MCF 10A (cell line): Measurements from ENCODE around the gene RIOK1. TPM values are rescaled to one million over a fixed set of nuclear protein-coding genes. Genes with fewer than 3 reads are reported as not detected.

Source experiments
- BruUV-seq: library from RNA; stranded (reverse); fragments of 400-500 nt; replicated peaks from 2 replicates; lab custom pipeline; 2021; lab: Mats Ljungman, UMichigan
- CTCF ChIA-PET: fragments of 300-600 bp; sonication (Branson Sonifier 250); formaldehyde crosslinking; extraction: SDS; loops from one replicate; lab custom pipeline; 2021; ENCODE audit warnings: antibody characterized with exemption, inconsistent platforms; lab: Yijun Ruan, JAX
- POLR2A ChIA-PET: fragments of 300-600, 350-650 bp; sonication (Branson Sonifier 250); formaldehyde crosslinking; extraction: SDS; loops from one replicate; lab custom pipeline; 2020; ENCODE audit warnings: antibody characterized with exemption, inconsistent platforms; lab: Yijun Ruan, JAX
- DNase-seq: peaks from one replicate; pipeline ENCODE4 v3.0.0-alpha.2; 2018; ENCODE audit not compliant: unreplicated experiment
- H3K27ac Mint-ChIP-seq: one replicate; pipeline ENCODE4 v1.8.0; 2022; ENCODE audit warnings: mild to moderate bottlenecking, low read depth, mixed read lengths; ENCODE audit not compliant: unreplicated experiment
- H3K27me3 Mint-ChIP-seq: one replicate; pipeline ENCODE4 v1.8.0; 2022; ENCODE audit warnings: mixed read lengths; ENCODE audit not compliant: insufficient read depth, unreplicated experiment
- H3K36me3 Mint-ChIP-seq: one replicate; pipeline ENCODE4 v1.8.0; 2022; ENCODE audit warnings: mild to moderate bottlenecking, moderate library complexity, mixed read lengths; ENCODE audit not compliant: insufficient read depth, unreplicated experiment
- H3K4me1 Mint-ChIP-seq: one replicate; pipeline ENCODE4 v1.8.0; 2022; ENCODE audit warnings: mixed read lengths; ENCODE audit not compliant: insufficient read depth, unreplicated experiment
- H3K4me3 Mint-ChIP-seq: one replicate; pipeline ENCODE4 v1.8.0; 2022; ENCODE audit warnings: mild to moderate bottlenecking, moderate library complexity, mixed read lengths; ENCODE audit not compliant: unreplicated experiment
- H3K9me3 Mint-ChIP-seq: one replicate; pipeline ENCODE4 v1.8.0; 2022; ENCODE audit warnings: mixed read lengths; ENCODE audit not compliant: unreplicated experiment
- intact Hi-C: fragments of 100-400 bp; cut with micrococcal nuclease; formaldehyde crosslinking; loops from 2 replicates; pipeline ENCODE4 v1.14.1; 2022
- total RNA-seq: library from RNA; stranded (reverse); gene quantifications from 2 replicates; pipeline ENCODE4 v1.2.3, GENCODE V29; 2022
- TF ChIP-seq, protein P1 (sequence below): fragments of 200-600 bp; IDR thresholded peaks from one replicate; pipeline ENCODE4 v1.8.0; 2022; ENCODE audit warnings: antibody characterized with exemption, mild to moderate bottlenecking; ENCODE audit not compliant: unreplicated experiment

RIOK1 gene
- total RNA-seq, 1 experiment from 2014 or later, result 40.9 TPM

DNA sequence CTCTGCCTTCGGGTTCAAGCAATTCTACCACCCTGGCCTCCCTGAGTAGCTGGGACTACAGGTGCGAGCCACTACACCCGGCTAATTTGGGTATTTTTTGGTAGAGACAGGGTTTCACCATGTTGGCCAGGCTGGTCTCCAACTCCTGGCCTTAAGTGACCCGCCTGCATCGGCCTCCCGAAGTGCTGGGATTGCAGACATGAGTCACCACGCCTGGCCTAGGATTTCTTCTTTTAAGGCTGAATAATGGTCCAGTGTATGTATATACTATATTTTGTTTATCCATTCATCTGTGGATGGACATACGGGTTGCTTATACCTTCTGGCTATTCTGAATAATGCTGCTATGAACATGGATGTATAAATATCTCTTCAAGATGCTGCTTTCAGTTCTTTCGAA, 17.1 kb downstream of the RIOK1 start:
- POLR2A ChIA-PET, result no interaction called here
- peaks cover 87% of the 10 kb centered on the region for H3K36me3 Mint-ChIP-seq
- H3K4me3 Mint-ChIP-seq, result no peak overlapping the region
- BruUV-seq, result no TSS peak
- no peaks in the 10 kb centered on the region for H3K27me3 Mint-ChIP-seq
- intact Hi-C loops, result no loop called here
- TF ChIP-seq, protein P1, sequence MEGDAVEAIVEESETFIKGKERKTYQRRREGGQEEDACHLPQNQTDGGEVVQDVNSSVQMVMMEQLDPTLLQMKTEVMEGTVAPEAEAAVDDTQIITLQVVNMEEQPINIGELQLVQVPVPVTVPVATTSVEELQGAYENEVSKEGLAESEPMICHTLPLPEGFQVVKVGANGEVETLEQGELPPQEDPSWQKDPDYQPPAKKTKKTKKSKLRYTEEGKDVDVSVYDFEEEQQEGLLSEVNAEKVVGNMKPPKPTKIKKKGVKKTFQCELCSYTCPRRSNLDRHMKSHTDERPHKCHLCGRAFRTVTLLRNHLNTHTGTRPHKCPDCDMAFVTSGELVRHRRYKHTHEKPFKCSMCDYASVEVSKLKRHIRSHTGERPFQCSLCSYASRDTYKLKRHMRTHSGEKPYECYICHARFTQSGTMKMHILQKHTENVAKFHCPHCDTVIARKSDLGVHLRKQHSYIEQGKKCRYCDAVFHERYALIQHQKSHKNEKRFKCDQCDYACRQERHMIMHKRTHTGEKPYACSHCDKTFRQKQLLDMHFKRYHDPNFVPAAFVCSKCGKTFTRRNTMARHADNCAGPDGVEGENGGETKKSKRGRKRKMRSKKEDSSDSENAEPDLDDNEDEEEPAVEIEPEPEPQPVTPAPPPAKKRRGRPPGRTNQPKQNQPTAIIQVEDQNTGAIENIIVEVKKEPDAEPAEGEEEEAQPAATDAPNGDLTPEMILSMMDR, result no peak
- CTCF ChIA-PET, result no interaction called here
- no peak for DNase-seq
- no peak overlapping the region for H3K27ac Mint-ChIP-seq
- H3K9me3 Mint-ChIP-seq, result no peaks in the 10 kb centered on the region
- H3K4me1 Mint-ChIP-seq, result no peaks in the 10 kb centered on the region

DNA sequence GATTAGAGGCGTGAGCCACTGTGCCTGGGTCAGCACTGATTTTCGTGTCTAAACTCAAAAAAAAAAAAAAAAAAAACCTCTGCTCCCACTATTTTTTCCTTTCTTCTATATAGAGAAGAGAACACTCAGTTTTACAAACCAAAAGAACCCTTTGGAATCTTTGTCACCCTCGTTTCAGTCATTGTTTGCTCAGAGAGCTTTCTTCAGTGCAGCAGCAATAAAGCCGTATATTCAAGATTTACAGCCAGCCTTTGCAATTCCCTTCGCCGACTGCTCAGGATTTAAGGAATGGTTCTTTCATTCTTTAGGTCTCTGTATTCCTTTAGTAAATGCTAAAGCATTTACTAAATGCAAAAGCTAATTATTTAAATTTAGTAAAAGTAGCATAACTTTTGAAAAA, 20.1 kb downstream of the RIOK1 start:
- Mint-ChIP-seq H3K36me3 (peaks cover 75% of the 10 kb centered on the region), H3K4me3 (no peak overlapping the region), H3K27ac (no peak overlapping the region), H3K4me1 (peaks cover 8% of the 10 kb centered on the region), H3K9me3 (no peaks in the 10 kb centered on the region), H3K27me3 (no peaks in the 10 kb centered on the region)
- no peak for DNase-seq
- CTCF ChIA-PET, result interaction anchor here (0.6 kb wide), 2 partner anchors 13 to 33 kb away, joined by 3 to 6 read pairs; no protein-coding TSS in a partner anchor
- intact Hi-C loops, result loop anchor here (1.0 kb wide), 1 partner anchor 152 kb away; no protein-coding TSS in a partner anchor
- TF ChIP-seq, protein P1, result no peak
- POLR2A ChIA-PET, result interaction anchor here (0.7 to 1.0 kb wide), 2 partner anchors 130 to 171 kb away, joined by 3 read pairs; no protein-coding TSS in a partner anchor
- no TSS peak for BruUV-seq

DNA sequence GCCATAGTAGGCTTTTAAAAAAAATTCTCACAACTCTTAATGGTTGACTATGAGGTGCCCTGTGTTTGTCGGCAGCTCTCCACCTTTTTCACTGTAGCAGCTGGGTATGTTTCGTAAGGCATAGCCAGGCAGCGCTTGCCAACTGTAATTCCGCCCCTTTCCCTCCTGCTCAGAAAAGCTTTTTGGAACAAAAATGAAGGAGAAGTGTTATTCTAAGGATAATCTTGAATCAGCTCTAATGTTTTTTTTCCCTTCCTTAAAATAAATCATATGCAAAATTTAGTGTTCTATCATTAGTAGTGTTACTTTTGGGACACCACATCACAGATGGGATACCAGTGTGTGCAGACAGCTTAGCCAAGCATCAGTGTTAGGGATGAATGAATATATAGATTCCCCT, 21.2 kb downstream of the RIOK1 start:
- Mint-ChIP-seq H3K27me3 (no peaks in the 10 kb centered on the region), H3K4me3 (no peak overlapping the region), H3K4me1 (peaks cover 12% of the 10 kb centered on the region), H3K27ac (no peak overlapping the region), H3K36me3 (peaks cover 71% of the 10 kb centered on the region), H3K9me3 (no peaks in the 10 kb centered on the region)
- ChIA-PET POLR2A (interaction anchor here (0.6 to 1.1 kb wide), 4 partner anchors 9 to 130 kb away, joined by 3 to 4 read pairs (median 3); no protein-coding TSS in a partner anchor), CTCF (interaction anchor here (0.7 kb wide), 1 partner anchor 110 kb away, joined by 3 read pairs; no protein-coding TSS in a partner anchor)
- no peak for DNase-seq
- BruUV-seq, result no TSS peak
- TF ChIP-seq, protein P1, result no peak
- intact Hi-C loops, result loop anchor here (1.0 kb wide), 1 partner anchor 150 kb away; no protein-coding TSS in a partner anchor

DNA sequence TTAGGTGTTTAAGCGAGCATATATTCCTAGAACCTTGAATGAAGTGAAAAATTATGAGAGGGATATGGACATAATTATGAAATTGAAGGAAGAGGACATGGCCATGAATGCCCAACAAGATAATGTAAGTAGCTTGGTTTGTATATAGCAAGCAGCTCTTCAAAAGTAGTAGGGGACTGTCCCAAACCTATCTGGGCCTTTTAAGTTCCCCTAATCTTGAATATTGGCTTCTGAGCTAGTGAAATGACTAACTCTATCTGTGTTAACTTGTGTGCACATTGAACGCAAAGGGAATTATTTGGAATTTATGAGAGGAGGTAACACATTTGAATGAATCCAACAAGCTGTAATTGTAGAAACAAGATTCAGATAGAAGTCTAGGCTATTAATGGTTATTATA, 21.7 kb downstream of the RIOK1 start:
- DNase-seq, result no peak
- no TSS peak for BruUV-seq
- Mint-ChIP-seq H3K4me3 (no peak overlapping the region), H3K36me3 (peaks cover 71% of the 10 kb centered on the region), H3K27ac (no peak overlapping the region), H3K4me1 (peaks cover 12% of the 10 kb centered on the region), H3K27me3 (no peaks in the 10 kb centered on the region), H3K9me3 (no peaks in the 10 kb centered on the region)
- POLR2A ChIA-PET, result interaction anchor here (0.6 kb wide), 1 partner anchor 129 kb away, joined by 3 read pairs; no protein-coding TSS in a partner anchor
- TF ChIP-seq, protein P1, result no peak
- intact Hi-C loops, result no loop called here
- CTCF ChIA-PET, result interaction anchor here (0.7 kb wide), 1 partner anchor 110 kb away, joined by 3 read pairs; no protein-coding TSS in a partner anchor
